Upper lobe of right lung (tissue), 1 donor: ENCODE results near the gene PPFIA3. TPM values are rescaled to one million over a fixed set of nuclear protein-coding genes. Genes with fewer than 3 reads are reported as not detected.

Experiments
- ATAC-seq: fragments of 200-7000 bp; cut with Tn5 transposase; one replicate; pipeline ENCODE4 v1.9.1; 2020; ENCODE audit warnings: mild to moderate bottlenecking, moderate library complexity
- DNase-seq: peaks from one replicate; pipeline ENCODE4 v3.0.0-alpha.2; 2020
- H3K27ac ChIP-seq: fragments of 200-600 bp; one replicate; pipeline ENCODE4 v1.8.0; 2022
- H3K27me3 ChIP-seq: fragments of 200-600 bp; one replicate; pipeline ENCODE4 v1.8.0; 2022; ENCODE audit warnings: mild to moderate bottlenecking
- H3K36me3 ChIP-seq: fragments of 200-600 bp; one replicate; pipeline ENCODE4 v1.8.0; 2022
- H3K4me1 ChIP-seq: fragments of 200-600 bp; one replicate; pipeline ENCODE4 v1.8.0; 2022
- H3K4me3 ChIP-seq: fragments of 200-600 bp; one replicate; pipeline ENCODE4 v1.8.0; 2022; ENCODE audit warnings: mild to moderate bottlenecking
- H3K9me3 ChIP-seq: fragments of 200-600 bp; one replicate; pipeline ENCODE4 v1.8.0; 2022
- intact Hi-C: fragments of 100-400 bp; cut with DNase I; formaldehyde crosslinking; loops from one replicate; pipeline ENCODE4 v1.11.0; 2022
- total RNA-seq: library from RNA; stranded (reverse); fragmentation: NEBNext Ultra II Directional; extraction: Animal tissue kit (Norgen Biotek cat#: 25700); gene quantifications from one replicate; pipeline ENCODE4 v1.2.1, GENCODE V29; 2021
- TF ChIP-seq, protein P1 (sequence below): fragments of 200-600 bp; IDR thresholded peaks from one replicate; pipeline ENCODE4 v1.8.0; 2022; ENCODE audit warnings: antibody characterized with exemption
- donor health status: DM: no; HTN: yes; CAD: no; lungs with severe emphysema.

Gene PPFIA3
- total RNA-seq, 1 donor from 2014 or later: 10.7 TPM

DNA sequence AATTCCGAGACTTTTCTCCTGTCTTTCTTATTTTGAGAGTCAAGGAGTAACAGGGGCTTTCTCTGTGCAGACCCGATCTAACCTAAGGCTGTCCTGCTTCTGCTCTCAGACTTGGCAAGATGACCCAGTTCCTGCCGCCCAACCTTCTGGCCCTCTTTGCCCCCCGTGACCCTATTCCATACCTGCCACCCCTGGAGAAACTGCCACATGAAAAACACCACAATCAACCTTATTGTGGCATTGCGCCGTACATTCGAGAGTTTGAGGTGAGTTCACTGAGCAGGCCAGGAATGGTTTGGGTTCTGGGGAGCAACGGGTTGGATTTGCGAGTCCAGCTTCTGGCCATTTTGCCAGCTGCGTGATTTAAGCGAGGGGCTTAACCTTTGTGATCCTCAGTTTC, 33.0 kb upstream of the PPFIA3 start:
- H3K27ac ChIP-seq: no peak overlapping the region
- peaks cover 37% of the 10 kb centered on the region for H3K36me3 ChIP-seq
- intact Hi-C loops: no loop called here

DNA sequence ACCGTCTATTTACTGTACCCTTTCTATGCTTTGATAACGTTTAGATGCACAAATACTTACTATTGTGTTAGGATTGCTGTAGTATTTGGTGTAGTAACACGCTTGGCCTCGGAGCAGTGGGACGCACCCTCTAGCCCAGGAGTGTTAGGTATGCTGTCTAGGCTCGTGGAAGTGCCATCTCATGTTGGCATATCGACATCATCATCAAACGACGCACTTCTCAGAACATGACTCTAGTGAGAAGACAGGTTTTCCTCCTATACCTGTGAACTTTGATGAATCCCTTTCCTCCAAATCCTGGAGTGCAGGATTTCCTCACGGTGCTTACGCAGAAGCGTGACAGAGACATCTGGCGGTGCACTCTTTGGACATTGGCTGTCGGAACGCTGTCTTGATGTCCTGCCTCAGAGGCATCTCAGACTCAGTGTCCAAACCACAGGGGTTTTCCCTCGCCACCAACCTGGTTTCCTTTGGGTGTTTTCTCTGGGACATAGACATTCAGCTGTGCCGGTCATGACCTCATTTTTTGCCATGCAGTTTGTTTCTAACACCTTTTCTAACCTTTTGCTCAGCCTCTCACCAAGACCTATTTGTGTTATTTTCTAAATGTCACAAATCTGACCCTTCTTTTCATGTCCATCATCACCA, 27.8 kb upstream of the PPFIA3 start:
- Histone ChIP-seq H3K36me3 (peaks cover 89% of the 10 kb centered on the region), H3K9me3 (no peaks in the 10 kb centered on the region), H3K27ac (no peak overlapping the region), H3K27me3 (no peaks in the 10 kb centered on the region), H3K4me1 (peaks cover 13% of the 10 kb centered on the region), H3K4me3 (no peak overlapping the region)
- no peak for DNase-seq
- TF ChIP-seq, protein P1, sequence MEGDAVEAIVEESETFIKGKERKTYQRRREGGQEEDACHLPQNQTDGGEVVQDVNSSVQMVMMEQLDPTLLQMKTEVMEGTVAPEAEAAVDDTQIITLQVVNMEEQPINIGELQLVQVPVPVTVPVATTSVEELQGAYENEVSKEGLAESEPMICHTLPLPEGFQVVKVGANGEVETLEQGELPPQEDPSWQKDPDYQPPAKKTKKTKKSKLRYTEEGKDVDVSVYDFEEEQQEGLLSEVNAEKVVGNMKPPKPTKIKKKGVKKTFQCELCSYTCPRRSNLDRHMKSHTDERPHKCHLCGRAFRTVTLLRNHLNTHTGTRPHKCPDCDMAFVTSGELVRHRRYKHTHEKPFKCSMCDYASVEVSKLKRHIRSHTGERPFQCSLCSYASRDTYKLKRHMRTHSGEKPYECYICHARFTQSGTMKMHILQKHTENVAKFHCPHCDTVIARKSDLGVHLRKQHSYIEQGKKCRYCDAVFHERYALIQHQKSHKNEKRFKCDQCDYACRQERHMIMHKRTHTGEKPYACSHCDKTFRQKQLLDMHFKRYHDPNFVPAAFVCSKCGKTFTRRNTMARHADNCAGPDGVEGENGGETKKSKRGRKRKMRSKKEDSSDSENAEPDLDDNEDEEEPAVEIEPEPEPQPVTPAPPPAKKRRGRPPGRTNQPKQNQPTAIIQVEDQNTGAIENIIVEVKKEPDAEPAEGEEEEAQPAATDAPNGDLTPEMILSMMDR: no peak
- ATAC-seq: no peak
- intact Hi-C loops: loop anchor here (10.0 kb wide), 1 partner anchor 53 kb away; no protein-coding TSS in a partner anchor

More for the DNA sequence above, 33.0 kb upstream of the PPFIA3 start:
- peak overlapping the region; percentile 97 for H3K4me3 ChIP-seq
- ATAC-seq: no peak
- no peak for DNase-seq
- peaks cover 25% of the 10 kb centered on the region for H3K4me1 ChIP-seq
- H3K9me3 ChIP-seq: no peaks in the 10 kb centered on the region
- TF ChIP-seq, protein P1: no peak
- no peaks in the 10 kb centered on the region for H3K27me3 ChIP-seq

DNA sequence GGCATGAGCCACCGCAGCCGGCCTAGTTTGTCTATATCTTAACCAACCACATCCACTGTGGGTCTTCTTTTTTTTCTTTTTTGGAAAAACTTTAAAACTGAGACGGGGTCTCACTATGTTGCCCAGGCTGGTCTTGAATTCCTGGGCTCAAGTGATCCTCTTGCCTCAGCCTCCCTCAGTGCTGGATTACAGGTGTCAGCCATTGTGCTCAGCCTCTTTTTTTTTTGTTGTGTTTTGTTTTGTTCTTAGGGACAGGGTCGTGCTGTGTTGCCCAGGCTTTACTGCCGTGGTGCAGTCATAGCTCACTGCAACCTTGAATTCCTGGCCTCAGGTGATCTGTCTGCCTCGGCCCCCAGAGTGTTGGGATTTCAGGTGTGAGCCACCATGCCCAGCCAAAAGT, 26.7 kb upstream of the PPFIA3 start:
- no peak for DNase-seq
- no peaks in the 10 kb centered on the region for H3K9me3 ChIP-seq
- no peak overlapping the region for H3K4me3 ChIP-seq
- no peak overlapping the region for H3K27ac ChIP-seq
- intact Hi-C loops: loop anchor here (10.0 kb wide), 1 partner anchor 52 kb away; no protein-coding TSS in a partner anchor
- H3K4me1 ChIP-seq: peaks cover 4% of the 10 kb centered on the region
- no peak for ATAC-seq
- TF ChIP-seq, protein P1: no peak
- peaks cover 93% of the 10 kb centered on the region for H3K36me3 ChIP-seq
- no peaks in the 10 kb centered on the region for H3K27me3 ChIP-seq

DNA sequence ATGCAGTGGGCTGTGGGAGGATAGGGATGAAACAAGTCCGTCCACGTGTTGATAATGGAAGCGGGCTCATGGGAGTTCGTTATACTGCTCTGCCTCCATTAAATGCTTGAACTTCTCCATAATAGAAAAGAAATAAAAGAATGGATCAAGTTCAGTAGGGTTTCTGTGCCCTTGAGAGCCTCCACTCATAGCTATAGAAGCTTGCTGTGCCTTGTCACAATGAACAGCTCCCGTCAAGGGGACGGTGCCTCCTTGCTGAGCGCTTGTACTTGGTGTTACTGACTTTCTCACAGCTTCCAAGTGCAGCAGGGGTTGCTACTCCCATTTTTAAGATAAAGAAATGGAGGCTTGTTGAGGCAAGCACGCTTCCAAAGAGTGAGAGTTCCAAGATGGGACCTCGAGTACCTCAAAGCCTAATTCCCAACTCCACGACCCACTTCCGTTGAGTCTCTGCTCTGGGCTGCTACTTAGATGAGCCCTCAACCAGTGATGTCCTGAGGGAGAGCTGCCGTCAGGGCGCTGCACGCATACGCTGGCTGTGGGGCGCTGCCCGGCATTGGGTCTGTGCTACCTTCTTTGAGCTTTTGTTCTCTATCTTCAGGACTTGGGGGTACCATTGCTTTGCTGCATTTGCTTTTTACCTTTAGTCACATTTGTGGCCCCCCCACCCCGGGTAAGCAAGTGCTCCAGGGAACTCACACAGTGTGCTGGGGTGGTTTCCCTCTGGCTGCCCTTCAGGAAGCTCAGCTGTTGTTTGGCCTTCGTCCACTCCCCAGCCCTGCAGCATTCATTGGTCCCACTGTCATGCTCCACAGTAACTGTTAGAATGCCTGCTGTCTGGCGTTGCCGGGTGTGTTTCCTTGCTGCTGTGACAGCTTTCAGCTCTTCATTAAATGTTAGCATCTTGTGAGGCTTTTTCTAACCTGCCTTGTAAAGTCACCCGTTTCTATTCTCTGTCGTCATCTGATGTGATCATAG, 24.6 kb upstream of the PPFIA3 start:
- Histone ChIP-seq H3K4me3 (no peak overlapping the region), H3K9me3 (no peaks in the 10 kb centered on the region), H3K27ac (no peak overlapping the region), H3K4me1 (peaks cover 3% of the 10 kb centered on the region), H3K36me3 (peaks cover 97% of the 10 kb centered on the region), H3K27me3 (no peaks in the 10 kb centered on the region)
- DNase-seq (no peak), ATAC-seq (no peak)
- intact Hi-C loops: loop anchor here (5.0 to 10.0 kb wide), 2 partner anchors 50 to 118 kb away; no protein-coding TSS in a partner anchor
- TF ChIP-seq, protein P1: no peak

DNA sequence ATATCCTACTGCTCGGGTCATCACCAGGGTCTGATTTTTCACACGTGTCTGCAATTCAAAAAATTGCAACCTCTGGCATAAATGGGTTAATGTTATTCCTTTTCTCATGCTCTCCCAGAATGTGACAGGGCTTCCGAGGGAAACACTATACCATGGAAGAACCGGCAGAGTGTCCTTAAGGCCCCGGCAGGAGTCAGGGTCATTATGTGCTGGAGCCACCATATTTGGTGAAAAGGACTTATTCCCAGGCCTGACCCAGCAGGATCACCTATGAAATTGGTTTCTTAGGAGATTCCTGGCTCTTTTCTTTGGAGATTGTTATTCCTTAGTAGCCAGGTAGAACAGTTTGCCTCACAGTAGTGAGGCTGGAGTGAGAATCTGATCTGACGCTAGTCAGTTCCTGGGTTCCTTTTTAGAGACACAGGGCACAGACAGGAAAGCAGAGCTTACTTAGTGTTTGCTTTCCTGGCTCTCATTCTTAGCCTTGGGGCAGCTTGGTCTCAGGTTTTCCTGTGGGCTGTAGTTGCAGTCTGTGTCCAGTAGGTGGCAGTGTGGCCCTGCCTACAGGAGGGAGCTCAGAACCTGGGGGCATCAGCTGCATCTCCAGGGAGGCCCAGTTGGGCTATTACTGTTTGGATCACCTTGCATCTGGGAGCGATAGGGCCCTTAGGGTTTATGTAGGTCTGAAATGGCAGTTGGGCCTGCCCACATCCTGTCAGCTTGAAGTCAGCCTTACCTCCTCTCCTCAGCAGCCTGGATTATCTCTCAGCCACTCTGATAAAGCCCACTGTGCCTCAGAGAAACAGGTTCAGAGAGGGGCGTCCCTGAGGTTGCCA, 21.7 kb upstream of the PPFIA3 start:
- peaks cover 97% of the 10 kb centered on the region for H3K36me3 ChIP-seq
- H3K4me1 ChIP-seq: peaks cover 3% of the 10 kb centered on the region
- intact Hi-C loops: loop anchor here (5.0 to 10.0 kb wide), 2 partner anchors 47 to 115 kb away; no protein-coding TSS in a partner anchor
- H3K27ac ChIP-seq: no peak overlapping the region
- no peak for DNase-seq
- no peaks in the 10 kb centered on the region for H3K9me3 ChIP-seq
- TF ChIP-seq, protein P1: peak; percentile 100
- H3K27me3 ChIP-seq: no peaks in the 10 kb centered on the region
- no peak overlapping the region for H3K4me3 ChIP-seq
- ATAC-seq: peak; percentile 95
